Measurements from ENCODE around the gene PLXDC1. TPM values are rescaled to one million over a fixed set of nuclear protein-coding genes. Genes with fewer than 3 reads are reported as not detected.

PLXDC1 gene
- total and polyA plus RNA-seq, 2 of the 13 experiments (the other 11 are each of a cell fraction or from before 2014, with no cell fraction given) = not detected

GRCh38 chr17:39114723-39115122 is 36.7 kb downstream of the PLXDC1 start:
- H3K27me3 ChIP-seq (ENCODE audit: control insufficient read depth in 1 of 2, insufficient read depth in 2 of 2, low read length in 2 of 2) = peaks cover 6 to 47% of the 10 kb centered on the region in 2 experiments
- H3K9ac ChIP-seq (ENCODE audit: insufficient read depth, low read depth, low read length) = no peak overlapping the region
- peaks cover 9% of the 10 kb centered on the region for H3K4me1 ChIP-seq (ENCODE audit: insufficient read depth, low read length)
- no peak overlapping the region for H3K4me3 ChIP-seq (replicated peaks in 1 of 3; ENCODE audit: insufficient read depth in 1 of 3, low read depth in 2 of 3, low read length in 3 of 3)
- in situ Hi-C loops (cut with HindIII; ENCODE audit: extremely low pct_ligation_motif_present, low pct_unique_long_range_greater_than_20kb) = no loop called here
- no peaks in the 10 kb centered on the region for H3K79me2 ChIP-seq (ENCODE audit: insufficient read depth, low read length)
- DNase-seq (ENCODE audit: low spot score) (no peak), FAIRE-seq (no peak), ATAC-seq (no peak)
- H3K36me3 ChIP-seq (replicated peaks in 1 of 2; ENCODE audit: control insufficient read depth in 1 of 2, insufficient read depth in 2 of 2, low read length in 2 of 2) = no peaks in the 10 kb centered on the region
- intact Hi-C loops (cut with micrococcal nuclease; ENCODE audit: unreplicated experiment) = no loop called here
- ChIA-PET POLR2A (interaction anchor here (1.7 kb wide), 1 partner anchor 10 kb away, joined by 4 read pairs; no protein-coding TSS in a partner anchor), CTCF (ENCODE audit: low intra/inter-chr PET ratio, low total read pairs) (no interaction called here)
- 56% methylated on average over 12 of the region's 14 CpGs for WGBS (ENCODE audit: low lambda C conversion rate)
- TF ChIP-seq ZNF713 (CRISPR knock-in tag; IDR thresholded peaks at IDR 0.05) (no peak), ZNF232 (CRISPR knock-in tag; IDR thresholded peaks at IDR 0.05; ENCODE audit: borderline replicate concordance) (no peak), ISX (CRISPR knock-in tag; conservative IDR thresholded peaks at IDR 0.05) (no peak), MED13 (CRISPR knock-in tag; IDR thresholded peaks at IDR 0.05) (no peak), U2AF1 (optimal IDR thresholded peaks at IDR 0.05; ENCODE audit: low read depth, low read length) (no peak), ZNF296 (CRISPR knock-in tag; conservative IDR thresholded peaks at IDR 0.05) (no peak), CHCHD3 (CRISPR knock-in tag; IDR thresholded peaks at IDR 0.05) (no peak), RORA (CRISPR knock-in tag; IDR thresholded peaks at IDR 0.05) (no peak)
- H3K4me2 ChIP-seq (ENCODE audit: low read depth, low read length) = no peak overlapping the region; the same call in 1 of the 2 replicates
- H3K27ac ChIP-seq (ENCODE audit: extremely low read length, insufficient read depth, low read length) = no peak overlapping the region
- H4K20me1 ChIP-seq (ENCODE audit: insufficient read depth, low read length) = no peaks in the 10 kb centered on the region
- BruUV-seq (replicated peaks) = no TSS peak
- H2AFZ ChIP-seq (ENCODE audit: low read length) = no peak overlapping the region
- H3K9me3 ChIP-seq (ENCODE audit: low read length) = no peaks in the 10 kb centered on the region

GRCh38 chr17:39113871-39114270 is 37.6 kb downstream of the PLXDC1 start:
- intact Hi-C loops (cut with micrococcal nuclease; ENCODE audit: unreplicated experiment) = no loop called here
- H3K79me2 ChIP-seq (ENCODE audit: insufficient read depth, low read length) = no peaks in the 10 kb centered on the region
- ATAC-seq (no peak), FAIRE-seq (no peak), DNase-seq (ENCODE audit: low spot score) (no peak)
- H3K27me3 ChIP-seq (ENCODE audit: control insufficient read depth in 1 of 2, insufficient read depth in 2 of 2, low read length in 2 of 2) = peaks cover 6 to 55% of the 10 kb centered on the region in 2 experiments
- CTCF ChIA-PET (ENCODE audit: low intra/inter-chr PET ratio, low total read pairs) = no interaction called here
- POLR2A ChIA-PET = interaction anchor here (1.7 kb wide), 1 partner anchor 11 kb away, joined by 4 read pairs; no protein-coding TSS in a partner anchor
- BruUV-seq (replicated peaks) = no TSS peak
- H3K4me2 ChIP-seq (ENCODE audit: low read depth, low read length) = no peak overlapping the region
- no peaks in the 10 kb centered on the region for H4K20me1 ChIP-seq (ENCODE audit: insufficient read depth, low read length)
- in situ Hi-C loops (cut with HindIII; ENCODE audit: extremely low pct_ligation_motif_present, low pct_unique_long_range_greater_than_20kb) = no loop called here
- 19% methylated on average over 2 of the region's 2 CpGs for WGBS (ENCODE audit: low lambda C conversion rate)
- no peak overlapping the region for H3K4me3 ChIP-seq (replicated peaks in 1 of 3; ENCODE audit: insufficient read depth in 1 of 3, low read depth in 2 of 3, low read length in 3 of 3)
- H3K4me1 ChIP-seq (ENCODE audit: insufficient read depth, low read length) = peaks cover 9% of the 10 kb centered on the region
- H3K9me3 ChIP-seq (ENCODE audit: low read length) = no peaks in the 10 kb centered on the region
- no peaks in the 10 kb centered on the region for H3K36me3 ChIP-seq (replicated peaks in 1 of 2; ENCODE audit: control insufficient read depth in 1 of 2, insufficient read depth in 2 of 2, low read length in 2 of 2)
- H3K9ac ChIP-seq (ENCODE audit: insufficient read depth, low read depth, low read length) = no peak overlapping the region
- H2AFZ ChIP-seq (ENCODE audit: low read length) = no peak overlapping the region
- H3K27ac ChIP-seq (ENCODE audit: extremely low read length, insufficient read depth, low read length) = no peak overlapping the region
- no peak for TF ChIP-seq ZNF772 (CRISPR knock-in tag; IDR thresholded peaks at IDR 0.05)
- TF ChIP-seq E2F5 (CRISPR knock-in tag; conservative IDR thresholded peaks at IDR 0.05) = no peak
- TF ChIP-seq MYNN (CRISPR knock-in tag; IDR thresholded peaks at IDR 0.05; ENCODE audit: low read depth) = no peak
- TF ChIP-seq ZNF274 (CRISPR knock-in tag; IDR thresholded peaks at IDR 0.05) = no peak
- no peak for TF ChIP-seq ZNF609 (CRISPR knock-in tag; IDR thresholded peaks at IDR 0.05; ENCODE audit: borderline replicate concordance)
- no peak for TF ChIP-seq ADNP (CRISPR knock-in tag; IDR thresholded peaks at IDR 0.05)
- no peak for TF ChIP-seq BORCS8-MEF2B (CRISPR knock-in tag; IDR thresholded peaks at IDR 0.05)
- TF ChIP-seq POLR2G (IDR thresholded peaks at IDR 0.05; ENCODE audit: low read depth, low read length) = no peak
